ENCODE data around the gene CCDC170.
"Not testable (repeated sequence)": the region's sequence is repeated elsewhere in the genome, so short reads cannot be mapped to it uniquely, and the experiment has no call there.

The CCDC170 gene

DNA sequence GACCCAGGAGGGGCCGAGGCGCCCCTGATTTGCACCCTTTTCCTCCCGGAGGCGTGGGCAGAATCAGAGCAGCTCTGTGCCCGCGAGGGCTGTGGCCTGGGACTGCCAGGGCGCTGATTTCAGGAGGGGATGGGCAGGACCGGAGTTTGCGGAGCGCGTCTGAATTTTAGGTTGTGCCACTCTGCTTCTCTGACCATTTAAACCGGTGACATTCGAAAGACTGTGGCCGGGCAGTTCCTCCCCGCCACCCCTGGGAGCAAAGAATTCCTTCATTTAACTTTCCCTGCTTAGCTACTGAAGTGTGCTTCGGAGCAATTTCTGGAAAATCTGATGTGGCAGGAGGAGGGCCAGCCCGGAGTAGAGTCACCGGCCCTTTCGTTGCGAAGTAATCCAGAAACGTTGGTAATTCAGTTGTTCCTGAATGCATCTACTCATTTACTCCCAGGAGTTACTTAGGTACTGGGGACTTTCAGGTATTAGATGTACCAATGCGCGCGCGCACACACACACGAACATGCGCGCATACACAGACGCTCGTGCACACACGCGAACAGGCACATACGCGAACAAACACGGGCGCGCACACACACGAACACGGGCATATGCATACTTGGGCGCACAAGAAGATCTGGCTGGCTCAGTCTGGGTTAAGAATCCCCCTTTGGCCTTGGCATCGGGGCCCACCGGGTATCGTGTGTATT lies 568 bp downstream of the CCDC170 start:
- DNase-seq = peak; percentile 14

GRCh38 chr6:151494936-151495320 lies 1.1 kb downstream of the CCDC170 start:
- DNase-seq = no peak

DNA sequence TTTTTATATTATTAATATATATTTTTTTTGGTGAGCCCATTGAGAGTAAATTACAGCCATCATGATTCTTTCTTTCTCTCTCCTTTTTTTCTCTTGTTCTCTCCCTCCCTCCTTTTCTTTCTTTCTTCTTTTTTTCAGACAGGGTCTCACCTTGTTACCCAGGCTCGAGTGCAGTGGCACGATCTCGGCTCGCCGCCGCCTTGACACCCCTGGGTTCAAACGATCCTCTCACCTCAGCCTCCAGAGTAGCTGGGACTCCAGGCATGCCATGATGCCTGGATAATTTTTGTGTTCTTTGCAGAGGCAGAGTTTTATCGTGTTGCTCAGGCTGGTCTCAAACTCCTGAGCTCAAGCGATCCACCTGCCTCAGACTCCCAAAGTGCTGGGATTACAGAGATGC lies 1.6 kb downstream of the CCDC170 start:
- no peak for DNase-seq

- DNase-seq = no peak
These were observed 4.1 kb downstream of the CCDC170 start for GRCh38 chr6:151497905-151498304.

DNA sequence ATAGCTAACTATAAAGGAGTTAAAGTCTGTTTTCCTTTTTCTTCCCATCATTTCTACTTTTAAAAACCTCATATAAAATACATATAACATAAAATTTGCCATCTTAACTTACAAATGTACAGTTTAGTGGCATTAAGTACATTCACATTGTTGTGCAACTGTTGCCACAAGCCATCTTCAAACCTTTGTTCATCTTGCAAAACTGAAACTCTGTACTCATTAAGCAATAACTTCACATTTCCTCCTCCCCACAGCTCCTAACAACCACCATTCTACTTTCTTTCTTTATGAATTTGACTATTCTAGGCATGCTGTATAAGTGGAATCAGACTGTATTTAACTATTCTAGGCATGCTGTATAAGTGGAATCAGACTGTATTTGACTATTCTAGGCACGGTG lies 4.5 kb downstream of the CCDC170 start:
- DNase-seq = no peak

DNA sequence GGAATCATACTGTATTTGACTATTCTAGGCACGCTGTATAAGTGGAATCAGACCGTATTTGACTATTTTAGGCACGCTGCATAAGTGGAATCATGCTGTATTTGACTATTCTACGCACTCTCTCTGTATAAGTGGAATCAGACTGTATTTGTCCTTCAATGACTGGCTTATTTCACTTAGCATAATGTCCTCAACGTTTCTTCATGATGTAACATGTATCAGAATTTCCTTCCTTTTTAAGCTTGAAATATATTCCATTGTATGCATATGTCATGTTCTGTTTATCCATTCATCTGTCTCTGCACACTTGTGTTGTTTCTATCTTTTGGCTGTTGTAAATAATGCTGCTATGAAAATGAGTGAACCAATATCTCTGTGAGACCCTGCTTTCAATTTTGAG lies 5.7 kb downstream of the CCDC170 start:
- DNase-seq = no peak

DNA sequence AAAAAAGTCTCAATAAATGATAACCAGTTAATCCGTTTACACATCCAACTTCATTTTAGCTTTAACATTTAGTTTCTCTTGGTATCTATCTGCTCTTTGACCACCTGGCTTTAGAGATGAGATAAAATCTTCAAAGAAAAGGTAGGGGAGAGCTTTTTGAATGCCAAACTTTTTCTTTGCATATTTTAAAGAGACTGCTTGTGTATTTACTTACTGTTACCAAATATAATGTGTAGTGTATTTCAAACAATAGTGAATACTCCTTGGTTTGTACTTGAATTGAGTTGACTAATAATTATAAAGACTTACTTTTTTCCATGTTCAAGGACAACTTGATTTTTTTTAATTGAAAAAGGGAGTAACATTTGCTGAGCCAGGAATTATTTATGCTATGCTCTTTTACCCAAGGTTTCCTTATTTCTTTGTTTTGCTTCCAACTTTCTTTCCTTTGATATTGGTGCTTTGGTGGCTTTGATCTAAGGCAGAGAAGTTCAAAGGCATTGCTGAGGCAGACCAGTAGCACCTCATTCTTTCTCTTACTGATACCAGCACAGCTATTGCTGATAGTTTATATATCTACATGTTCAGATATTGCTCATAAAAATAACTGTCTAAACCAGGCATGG lies 7.8 kb downstream of the CCDC170 start:
- DNase-seq = no peak

DNA sequence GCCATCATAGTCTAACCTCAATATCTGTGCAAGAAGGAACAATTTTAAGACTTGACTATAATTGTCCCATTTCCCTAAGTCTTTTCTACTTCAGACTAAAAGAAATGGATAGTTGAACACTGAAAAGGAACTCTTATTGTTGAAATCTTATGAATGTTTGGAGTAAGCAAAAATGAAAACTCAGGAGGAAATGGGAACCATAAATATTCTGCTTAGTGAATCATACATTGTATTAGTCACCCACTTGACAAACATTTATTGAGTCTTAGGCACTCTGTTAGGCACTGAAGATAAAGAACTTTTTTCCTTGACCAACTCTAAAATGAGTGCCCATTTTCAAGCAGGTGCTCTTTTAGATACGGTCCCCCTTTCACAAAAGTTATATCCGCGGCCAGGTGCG lies 8.7 kb downstream of the CCDC170 start:
- DNase-seq = no peak

DNA sequence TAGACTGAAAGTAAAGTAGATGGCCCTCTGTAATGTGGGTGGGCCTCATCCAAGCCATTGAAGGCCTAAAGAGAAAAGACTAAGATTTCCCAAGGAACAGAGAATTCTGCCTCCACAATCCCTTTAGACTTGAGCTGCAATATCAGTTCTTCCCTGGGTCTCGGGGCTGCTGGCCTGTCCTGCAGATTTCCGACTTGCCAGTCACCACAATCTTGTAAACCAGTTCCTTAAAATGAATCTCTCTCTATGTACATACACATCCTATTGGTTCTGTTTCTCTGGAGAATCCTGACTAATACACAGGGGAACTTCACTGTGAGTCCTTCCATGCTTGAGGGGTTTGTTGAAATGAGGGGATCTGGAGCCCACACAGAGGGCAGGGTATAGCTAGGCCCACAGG lies 12.9 kb downstream of the CCDC170 start:
- DNase-seq = no peak

DNA sequence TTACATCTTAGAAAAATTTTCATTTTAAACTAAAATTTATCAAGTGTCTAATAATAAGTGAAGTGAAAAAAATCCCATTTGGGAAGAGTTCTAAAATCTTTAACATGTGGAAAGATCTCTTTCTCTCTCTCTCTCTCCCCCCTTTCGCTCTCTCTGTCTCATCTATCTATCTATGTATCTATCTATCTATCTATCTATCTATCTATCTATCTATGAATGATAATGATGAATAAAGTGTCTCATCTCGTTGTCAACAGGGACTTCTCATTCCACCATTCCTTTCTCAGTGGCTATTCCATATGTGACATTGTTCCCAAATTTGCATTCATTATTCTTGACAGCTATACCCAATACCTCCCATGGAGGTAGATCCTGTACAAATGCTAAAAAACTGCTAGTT lies 15.2 kb downstream of the CCDC170 start:
- DNase-seq = no peak

- DNase-seq = no peak
These were observed 18.7 kb downstream of the CCDC170 start for GRCh38 chr6:151512481-151512880.

- no peak for DNase-seq
These were observed 20.3 kb downstream of the CCDC170 start for GRCh38 chr6:151514000-151514730.

- DNase-seq = not testable (repeated sequence)
These were observed 25.2 kb downstream of the CCDC170 start for GRCh38 chr6:151518992-151519391.

DNA sequence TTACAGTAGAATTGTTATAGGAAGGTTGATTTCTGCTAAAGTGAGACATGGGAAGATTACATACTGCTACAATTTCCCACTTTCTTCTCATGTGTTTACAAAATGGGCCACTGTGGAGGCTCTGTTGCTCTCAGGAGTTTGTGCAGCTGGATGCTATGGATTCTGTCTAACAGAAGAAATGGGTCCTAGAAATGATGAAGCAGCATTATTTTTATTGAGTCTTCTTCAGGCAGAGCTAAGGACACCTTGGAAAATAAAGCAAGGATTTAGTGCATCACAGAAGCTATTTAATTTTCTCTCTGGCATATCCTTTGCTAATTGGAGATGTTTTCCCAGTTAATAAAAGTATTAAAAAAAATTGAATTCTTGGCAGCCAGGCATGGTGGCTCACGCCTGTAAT lies 29.2 kb downstream of the CCDC170 start:
- DNase-seq = no peak

GRCh38 chr6:151524059-151524458 lies 30.2 kb downstream of the CCDC170 start:
- DNase-seq = no peak

GRCh38 chr6:151534576-151534975 lies 40.8 kb downstream of the CCDC170 start:
- no peak for DNase-seq

- DNase-seq = no peak
These were observed 41.8 kb downstream of the CCDC170 start for GRCh38 chr6:151535476-151536187.

- no peak for DNase-seq
These were observed 42.3 kb downstream of the CCDC170 start for GRCh38 chr6:151536188-151536479.

GRCh38 chr6:151537556-151537955 lies 43.7 kb downstream of the CCDC170 start:
- DNase-seq = no peak

GRCh38 chr6:151539506-151540268 lies 45.9 kb downstream of the CCDC170 start:
- no peak for DNase-seq

DNA sequence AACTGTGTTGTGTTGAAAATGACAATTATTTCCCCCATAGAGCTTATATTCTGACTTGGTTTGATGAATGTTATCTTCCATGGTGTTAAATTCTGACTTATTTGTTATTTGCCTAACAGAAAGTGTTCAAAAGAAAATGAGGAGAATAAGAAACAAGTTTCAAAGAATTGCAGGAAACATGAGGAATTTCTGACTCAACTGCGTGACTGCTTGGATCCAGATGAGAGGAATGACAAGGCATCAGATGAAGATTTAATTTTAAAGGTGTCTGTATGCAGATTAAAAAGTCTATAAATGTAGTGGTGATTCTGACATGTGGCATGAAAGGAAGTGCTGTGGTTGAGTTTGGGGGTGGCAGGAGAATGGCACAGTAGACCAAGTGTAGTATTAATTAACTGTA lies 50.6 kb downstream of the CCDC170 start:
- DNase-seq = no peak

DNA sequence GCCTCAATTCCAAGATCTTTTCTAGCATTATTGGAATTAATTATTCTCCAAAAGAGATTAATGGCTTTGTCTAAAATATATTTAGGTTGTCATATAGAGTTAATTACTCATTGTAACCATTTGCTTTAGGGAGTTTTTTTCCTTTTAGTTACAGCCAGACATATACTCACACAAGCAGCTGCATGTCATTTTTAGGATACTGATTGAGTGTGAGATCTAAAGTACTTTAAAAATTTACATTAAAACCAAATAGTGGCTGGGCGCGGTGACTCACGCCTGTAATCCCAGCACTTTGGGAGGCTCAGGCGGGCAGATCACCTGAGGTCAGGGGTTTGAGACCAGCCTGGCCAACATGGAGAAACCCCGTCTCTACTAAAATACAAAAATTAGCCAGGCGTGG lies 51.1 kb downstream of the CCDC170 start:
- not testable (repeated sequence) for DNase-seq
